ENCODE results near the gene SLC34A1.
"Not testable (repeated sequence)": the region's sequence is repeated elsewhere in the genome, so short reads cannot be mapped to it uniquely, and the experiment has no call there.

Gene SLC34A1

GRCh38 chr5:177384134-177384533, at the start of gene SLC34A1:
SLC34A1 (plus strand) TSS chr5:177384434; CDS start chr5:177385742, 1,308 bp downstream.
- Histone ChIP-seq H3K27ac (no peak within 1 kb of the TSS), H3K4me3 (no peak within 1 kb of the TSS)

- no peak overlapping the region for H3K4me3 ChIP-seq
- H3K27ac ChIP-seq, result no peak overlapping the region
Observed at GRCh38 chr5:177334781-177335700, 49.2 kb upstream of the SLC34A1 start.

GRCh38 chr5:177335701-177336065, 48.6 kb upstream of the SLC34A1 start:
- Histone ChIP-seq H3K27ac (no peak overlapping the region), H3K4me3 (no peak overlapping the region)

GRCh38 chr5:177336112-177336511, 48.1 kb upstream of the SLC34A1 start:
- Histone ChIP-seq H3K4me3 (no peak overlapping the region), H3K27ac (no peak overlapping the region)

GRCh38 chr5:177336603-177337494, 47.4 kb upstream of the SLC34A1 start:
- H3K4me3 ChIP-seq, result no peak overlapping the region
- H3K27ac ChIP-seq, result no peak overlapping the region

- peak overlapping the region in 2 of 21 experiments; percentile 5 to 9 for H3K27ac ChIP-seq
Observed at GRCh38 chr5:177338251-177339106, 45.8 kb upstream of the SLC34A1 start.

GRCh38 chr5:177339107-177339638, 45.1 kb upstream of the SLC34A1 start:
- H3K27ac ChIP-seq, result peak overlapping the region in 2 of 21 experiments; percentile 5 to 9
- H3K4me3 ChIP-seq, result no peak overlapping the region

More at GRCh38 chr5:177338251-177339106, 45.8 kb upstream of the SLC34A1 start:
- no peak overlapping the region for H3K4me3 ChIP-seq

GRCh38 chr5:177343000-177343399, 41.2 kb upstream of the SLC34A1 start:
- H3K4me3 ChIP-seq, H3K27ac ChIP-seq: not testable (repeated sequence)

- no peak overlapping the region for H3K4me3 ChIP-seq
- H3K27ac ChIP-seq, result no peak overlapping the region
Observed at GRCh38 chr5:177343777-177344176, 40.5 kb upstream of the SLC34A1 start.

- Histone ChIP-seq H3K4me3 (no peak overlapping the region), H3K27ac (no peak overlapping the region)
Observed at GRCh38 chr5:177344891-177345290, 39.3 kb upstream of the SLC34A1 start.

- Histone ChIP-seq H3K27ac (no peak overlapping the region), H3K4me3 (no peak overlapping the region)
Observed at GRCh38 chr5:177346820-177347219, 37.4 kb upstream of the SLC34A1 start.

GRCh38 chr5:177347699-177348098, 36.5 kb upstream of the SLC34A1 start:
- H3K27ac ChIP-seq, result no peak overlapping the region

GRCh38 chr5:177349362-177349647, 34.9 kb upstream of the SLC34A1 start:
- H3K27ac ChIP-seq, result no peak overlapping the region
- no peak overlapping the region for H3K4me3 ChIP-seq

More at GRCh38 chr5:177347699-177348098, 36.5 kb upstream of the SLC34A1 start:
- H3K4me3 ChIP-seq, result no peak overlapping the region

- Histone ChIP-seq H3K27ac (no peak overlapping the region), H3K4me3 (peak overlapping the region in 1 of 7 experiments; percentile 95)
Observed at GRCh38 chr5:177349762-177350161, 34.5 kb upstream of the SLC34A1 start.

- H3K27ac ChIP-seq, result peak overlapping the region; percentile 84 to 99 (median 95)
- H3K4me3 ChIP-seq, result peak overlapping the region; percentile 68 to 97 (median 87)
Observed at GRCh38 chr5:177350776-177351391, 33.4 kb upstream of the SLC34A1 start.

GRCh38 chr5:177351392-177352329, 32.6 kb upstream of the SLC34A1 start, which contains the start of gene LMAN2:
LMAN2 (minus strand) TSS chr5:177351668; CDS start chr5:177351647, 21 bp downstream.
- peak within 1 kb of the TSS; percentile 84 to 99 (median 95) for H3K27ac ChIP-seq
- H3K4me3 ChIP-seq, result peak within 1 kb of the TSS; percentile 68 to 97 (median 87)

- Histone ChIP-seq H3K4me3 (no peak overlapping the region), H3K27ac (peak overlapping the region in 1 of 21 experiments; percentile 97)
Observed at GRCh38 chr5:177353093-177353492, 31.1 kb upstream of the SLC34A1 start.

- Histone ChIP-seq H3K27ac (no peak overlapping the region), H3K4me3 (no peak overlapping the region)
Observed at GRCh38 chr5:177354256-177354655, 30.0 kb upstream of the SLC34A1 start.

Measured in skin epidermis (tissue), 12 donors.